DND-41 (cell line): ENCODE measurements around the gene FNDC8.

Experiments
- ATAC-seq: fragments of 200-7000 bp; cut with Tn5 transposase; 3 replicates; pipeline ENCODE4 v1.9.1; 2021; ENCODE audit warnings: low read depth; ENCODE audit not compliant: insufficient read depth
- DNase-seq: peaks from one replicate; pipeline ENCODE4 v3.0.0-alpha.2; 2020
- H2AFZ ChIP-seq: 2 replicates; pipeline ENCODE4 v1.6.0; 2012; ENCODE audit warnings: low read depth, low read length
- H3K27ac ChIP-seq: 2 replicates; pipeline ENCODE4 v1.5.1; 2012; ENCODE audit warnings: low read length, inconsistent platforms
- H3K27me3 ChIP-seq: fragments of 200-600 bp; sonication (generic); 2 replicates; pipeline ENCODE4 v1.6.0; 2012; ENCODE audit warnings: low read length, mild to moderate bottlenecking, inconsistent platforms; ENCODE audit not compliant: insufficient read depth, poor library complexity
- H3K36me3 ChIP-seq: 2 replicates; pipeline ENCODE4 v1.5.1; 2012; ENCODE audit warnings: low read length, inconsistent platforms; ENCODE audit not compliant: insufficient read depth
- H3K4me1 ChIP-seq: 2 replicates; pipeline ENCODE4 v1.5.1; 2012; ENCODE audit warnings: mild to moderate bottlenecking, low read length; ENCODE audit not compliant: insufficient read depth
- H3K4me2 ChIP-seq: 2 replicates; pipeline ENCODE4 v1.6.0; 2012; ENCODE audit warnings: mild to moderate bottlenecking, moderate library complexity, low read length, inconsistent platforms; ENCODE audit not compliant: insufficient read depth
- H3K4me3 ChIP-seq, 2 experiments: fragments of 200-600 bp in 1 of 2; shearing (Covaris generic) in 1 of 2; 2 replicates each; pipeline ENCODE4 v1.5.1; 2012 to 2016; ENCODE audit warnings: inconsistent platforms in 2 of 2, low read length in 2 of 2, mild to moderate bottlenecking in 2 of 2, low read depth in 1 of 2, moderate library complexity in 1 of 2
- H3K79me2 ChIP-seq: 2 replicates; pipeline ENCODE4 v1.6.0; 2012; ENCODE audit warnings: low read length, inconsistent platforms; ENCODE audit not compliant: insufficient read depth
- H3K9ac ChIP-seq: 2 replicates; pipeline ENCODE4 v1.6.0; 2012; ENCODE audit warnings: low read depth, mild to moderate bottlenecking, inconsistent platforms, low read length, moderate library complexity
- H3K9me3 ChIP-seq: 2 replicates; pipeline ENCODE4 v1.5.1; 2012; ENCODE audit warnings: low read length, moderate library complexity, mild to moderate bottlenecking, inconsistent platforms; ENCODE audit not compliant: insufficient read depth, severe bottlenecking
- H4K20me1 ChIP-seq: 2 replicates; pipeline ENCODE4 v1.6.0; 2012; ENCODE audit warnings: low read length; ENCODE audit not compliant: insufficient read depth
- CTCF ChIP-seq: IDR thresholded peaks from 2 replicates; pipeline ENCODE4 v1.5.1; 2012; ENCODE audit warnings: borderline replicate concordance, low read length, moderate library complexity, mild to moderate bottlenecking; ENCODE audit not compliant: poor library complexity, severe bottlenecking; ENCODE audit errors: extremely low read depth
- EZH2 ChIP-seq: IDR thresholded peaks from 3 replicates; pipeline ENCODE4 v1.6.1; 2012; ENCODE audit warnings: borderline replicate concordance, low read depth, mild to moderate bottlenecking, moderate library complexity, low read length, inconsistent platforms; ENCODE audit not compliant: severe bottlenecking

Gene FNDC8

GRCh38 chr17:35130392-35130791, 9.0 kb downstream of the FNDC8 start:
- DNase-seq (no peak), ATAC-seq (peak; percentile 17; the same call in 1 of the 3 replicates)
- no peaks in the 10 kb centered on the region for H3K4me1 ChIP-seq
- peaks cover 52% of the 10 kb centered on the region for H3K36me3 ChIP-seq
- no peak overlapping the region for H2AFZ ChIP-seq
- no peak overlapping the region for H3K4me2 ChIP-seq
- H3K4me3 ChIP-seq = no peak overlapping the region
- H3K9me3 ChIP-seq = no peaks in the 10 kb centered on the region
- no peaks in the 10 kb centered on the region for H3K79me2 ChIP-seq
- no peaks in the 10 kb centered on the region for H3K27me3 ChIP-seq
- peaks cover 17% of the 10 kb centered on the region for H4K20me1 ChIP-seq
- H3K27ac ChIP-seq = no peak overlapping the region
- TF ChIP-seq EZH2 (no peak), CTCF (no peak)
- no peak overlapping the region for H3K9ac ChIP-seq

- Histone ChIP-seq H3K9me3 (no peaks in the 10 kb centered on the region), H3K27ac (no peak overlapping the region)
- TF ChIP-seq EZH2 = no peak
- no peak for TF ChIP-seq CTCF
Measured at GRCh38 chr17:35132099-35132498, 10.7 kb downstream of the FNDC8 start.

GRCh38 chr17:35132816-35133550, 11.6 kb downstream of the FNDC8 start:
- H3K4me1 ChIP-seq = no peaks in the 10 kb centered on the region
- no peaks in the 10 kb centered on the region for H3K9me3 ChIP-seq
- TF ChIP-seq EZH2 (no peak), CTCF (no peak)
- H3K36me3 ChIP-seq = peaks cover 78% of the 10 kb centered on the region
- no peak overlapping the region for H2AFZ ChIP-seq
- H3K27me3 ChIP-seq = no peaks in the 10 kb centered on the region
- no peak overlapping the region for H3K4me3 ChIP-seq
- DNase-seq (no peak), ATAC-seq (no peak)
- H3K27ac ChIP-seq = no peak overlapping the region
- H3K9ac ChIP-seq = no peak overlapping the region
- no peaks in the 10 kb centered on the region for H3K79me2 ChIP-seq
- no peak overlapping the region for H3K4me2 ChIP-seq
- peaks cover 29% of the 10 kb centered on the region for H4K20me1 ChIP-seq

More at GRCh38 chr17:35132099-35132498, 10.7 kb downstream of the FNDC8 start:
- no peaks in the 10 kb centered on the region for H3K4me1 ChIP-seq
- no peak overlapping the region for H3K4me2 ChIP-seq
- H3K4me3 ChIP-seq = no peak overlapping the region
- peaks cover 69% of the 10 kb centered on the region for H3K36me3 ChIP-seq
- H2AFZ ChIP-seq = no peak overlapping the region
- H3K79me2 ChIP-seq = no peaks in the 10 kb centered on the region
- H3K9ac ChIP-seq = no peak overlapping the region
- H3K27me3 ChIP-seq = no peaks in the 10 kb centered on the region
- ATAC-seq (no peak), DNase-seq (no peak)
- H4K20me1 ChIP-seq = peaks cover 23% of the 10 kb centered on the region

- Histone ChIP-seq H3K9ac (no peak overlapping the region), H2AFZ (no peak overlapping the region), H3K36me3 (peaks cover 97% of the 10 kb centered on the region), H3K79me2 (peaks cover 13% of the 10 kb centered on the region), H4K20me1 (peaks cover 40% of the 10 kb centered on the region), H3K4me3 (no peak overlapping the region), H3K27me3 (no peaks in the 10 kb centered on the region), H3K9me3 (no peaks in the 10 kb centered on the region), H3K4me2 (no peak overlapping the region), H3K4me1 (peaks cover 8% of the 10 kb centered on the region), H3K27ac (no peak overlapping the region)
- ATAC-seq (no peak), DNase-seq (no peak)
- TF ChIP-seq CTCF (no peak), EZH2 (no peak)
Measured at GRCh38 chr17:35135322-35135721, 13.9 kb downstream of the FNDC8 start.
